SK-N-SH treated with all-trans-retinoic acid at 6 μM for 48 hours (cell line): ENCODE measurements around the gene RTL1.

ENCODE experiments used
- ATAC-seq: fragments of 200-7000 bp; cut with Tn5 transposase; 3 replicates; pipeline ENCODE4 v1.9.1; 2020; ENCODE audit warnings: mild to moderate bottlenecking, moderate library complexity
- ARNTL ChIP-seq: fragments of 450-650 bp; formaldehyde crosslinking; IDR thresholded peaks from 2 replicates; pipeline ENCODE4 v1.5.0; 2020; ENCODE audit warnings: low read depth, mild to moderate bottlenecking, moderate library complexity, borderline replicate concordance
- BACH2 ChIP-seq: fragments of 250-450 bp; sonication (Bioruptor Pico); IDR thresholded peaks from 2 replicates; pipeline ENCODE4 v1.9.0; 2021; ENCODE audit warnings: mild to moderate bottlenecking, borderline replicate concordance
- CSDC2 ChIP-seq: fragments of 250-450 bp; sonication (Bioruptor Pico); IDR thresholded peaks from 2 replicates; pipeline ENCODE4 v1.5.0; 2020; ENCODE audit warnings: mild to moderate bottlenecking, moderate library complexity
- ESRRG ChIP-seq: fragments of 250-450 bp; sonication (Bioruptor Pico); IDR thresholded peaks from 2 replicates; pipeline ENCODE4 v1.6.1; 2021; ENCODE audit warnings: mild to moderate bottlenecking
- GLIS3 ChIP-seq: fragments of 250-450 bp; sonication (Bioruptor Pico); IDR thresholded peaks from 2 replicates; pipeline ENCODE4 v1.5.0; 2020; ENCODE audit warnings: mild to moderate bottlenecking, moderate library complexity
- ISL1 ChIP-seq: fragments of 250-450 bp; sonication (Bioruptor Pico); IDR thresholded peaks from 2 replicates; pipeline ENCODE4 v2.1.2; 2022; ENCODE audit warnings: mild to moderate bottlenecking, moderate library complexity
- OSR1 ChIP-seq: fragments of 250-450 bp; sonication (Bioruptor Pico); IDR thresholded peaks from 2 replicates; pipeline ENCODE4 v1.8.0; 2022; ENCODE audit warnings: moderate library complexity, mild to moderate bottlenecking, inconsistent platforms
- PATZ1 ChIP-seq: fragments of 250-450 bp; sonication (Bioruptor Pico); IDR thresholded peaks from 2 replicates; pipeline ENCODE4 v1.8.0; 2020; ENCODE audit warnings: mild to moderate bottlenecking, moderate library complexity, borderline replicate concordance
- POU6F1 ChIP-seq: fragments of 250-450 bp; sonication (Bioruptor Pico); IDR thresholded peaks from 2 replicates; pipeline ENCODE4 v1.8.0; 2021; ENCODE audit warnings: low read depth, mild to moderate bottlenecking, moderate library complexity, borderline replicate concordance
- PPARA ChIP-seq: fragments of 250-450 bp; sonication (Bioruptor Pico); IDR thresholded peaks from 2 replicates; pipeline ENCODE4 v1.5.0; 2020; ENCODE audit warnings: mild to moderate bottlenecking, borderline replicate concordance
- RARB ChIP-seq: fragments of 250-450 bp; sonication (Bioruptor Pico); IDR thresholded peaks from 2 replicates; pipeline ENCODE4 v1.8.0; 2021; ENCODE audit warnings: mild to moderate bottlenecking, moderate library complexity
- SNAI2 ChIP-seq: fragments of 250-450 bp; sonication (Bioruptor Pico); IDR thresholded peaks from 2 replicates; pipeline ENCODE4 v1.5.0; 2020; ENCODE audit warnings: mild to moderate bottlenecking, moderate library complexity
- TCF4 ChIP-seq: fragments of 250-450 bp; sonication (Bioruptor Pico); IDR thresholded peaks from 2 replicates; pipeline ENCODE4 v1.8.0; 2021; ENCODE audit warnings: mild to moderate bottlenecking, moderate library complexity, borderline replicate concordance
- TOX ChIP-seq: fragments of 250-450 bp; sonication (Bioruptor Pico); IDR thresholded peaks from 2 replicates; pipeline ENCODE4 v1.8.0; 2021; ENCODE audit warnings: mild to moderate bottlenecking, moderate library complexity, borderline replicate concordance
- ZC3H10 ChIP-seq: fragments of 250-450 bp; sonication (Bioruptor Pico); IDR thresholded peaks from 2 replicates; pipeline ENCODE4 v1.5.1; 2021; ENCODE audit warnings: mild to moderate bottlenecking, moderate library complexity
- ZFP3 ChIP-seq: fragments of 250-450 bp; sonication (Bioruptor Pico); IDR thresholded peaks from 2 replicates; pipeline ENCODE4 v1.5.0; 2020; ENCODE audit warnings: mild to moderate bottlenecking, moderate library complexity
- ZFP30 ChIP-seq: fragments of 450-650 bp; formaldehyde crosslinking; IDR thresholded peaks from 2 replicates; pipeline ENCODE4 v1.5.0; 2022; ENCODE audit warnings: mild to moderate bottlenecking, moderate library complexity
- ZNF70 ChIP-seq: fragments of 450-650 bp; formaldehyde crosslinking; IDR thresholded peaks from 2 replicates; pipeline ENCODE4 v1.5.0; 2020; ENCODE audit warnings: mild to moderate bottlenecking, moderate library complexity
- TF ChIP-seq, protein P1 (sequence below): fragments of 250-450 bp; sonication (Bioruptor Pico); IDR thresholded peaks from 2 replicates; pipeline ENCODE4 v1.5.0; 2020; ENCODE audit warnings: mild to moderate bottlenecking, moderate library complexity
- TF ChIP-seq, protein P2 (sequence below): fragments of 250-450 bp; sonication (Bioruptor Pico); IDR thresholded peaks from 2 replicates; pipeline ENCODE4 v1.5.1; 2021; ENCODE audit warnings: mild to moderate bottlenecking, moderate library complexity
- TF ChIP-seq, protein P3 (sequence below): fragments of 250-450 bp; sonication (Bioruptor Pico); IDR thresholded peaks from 2 replicates; pipeline ENCODE4 v1.5.1; 2020; ENCODE audit warnings: low read depth, mild to moderate bottlenecking, moderate library complexity

The RTL1 gene

DNA sequence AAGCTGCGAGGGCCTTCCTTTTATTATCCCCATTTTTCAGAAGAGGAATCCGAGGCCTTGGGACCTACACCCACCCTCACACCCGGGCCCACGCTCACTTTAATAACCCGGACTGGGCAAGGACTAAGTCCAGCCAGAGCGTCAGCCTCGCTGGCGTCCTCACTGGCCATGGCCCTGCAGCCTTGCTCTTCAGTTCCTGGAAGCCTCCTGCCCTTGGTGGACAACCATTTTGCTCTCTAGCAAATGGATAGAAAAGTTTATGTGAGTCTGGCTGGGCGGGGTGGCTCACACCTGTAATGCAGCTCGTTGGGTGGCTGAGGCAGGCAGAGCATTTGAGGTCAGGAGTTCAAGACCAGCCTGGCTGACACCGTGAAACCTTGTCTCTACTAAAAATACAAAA is 9.8 kb downstream of the RTL1 start:
- no peak for ATAC-seq
- no peak for TF ChIP-seq OSR1 (CRISPR knock-in tag)
- TF ChIP-seq ESRRG (CRISPR knock-in tag), result no peak
- no peak for TF ChIP-seq ZC3H10 (CRISPR knock-in tag)
- no peak for TF ChIP-seq POU6F1
- TF ChIP-seq CSDC2 (CRISPR knock-in tag), result no peak

DNA sequence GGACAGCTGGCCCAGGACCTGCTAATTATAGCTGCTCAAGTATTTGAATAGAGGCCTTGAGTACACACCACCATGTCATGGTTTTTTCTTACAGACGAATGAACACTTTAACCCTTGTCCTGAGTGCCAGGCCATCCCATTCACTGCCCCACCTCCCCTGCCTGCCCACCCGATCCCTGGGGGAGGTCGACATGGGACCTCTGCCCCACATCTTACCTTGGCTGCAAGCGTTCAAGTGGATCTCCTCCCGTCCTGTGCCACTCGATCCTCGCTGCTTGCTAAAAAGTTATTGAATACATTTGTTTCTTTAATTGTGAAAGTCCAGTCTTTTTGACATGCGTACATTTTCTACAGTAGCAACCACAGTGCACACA is 10.3 kb downstream of the RTL1 start:
- TF ChIP-seq, protein P1, sequence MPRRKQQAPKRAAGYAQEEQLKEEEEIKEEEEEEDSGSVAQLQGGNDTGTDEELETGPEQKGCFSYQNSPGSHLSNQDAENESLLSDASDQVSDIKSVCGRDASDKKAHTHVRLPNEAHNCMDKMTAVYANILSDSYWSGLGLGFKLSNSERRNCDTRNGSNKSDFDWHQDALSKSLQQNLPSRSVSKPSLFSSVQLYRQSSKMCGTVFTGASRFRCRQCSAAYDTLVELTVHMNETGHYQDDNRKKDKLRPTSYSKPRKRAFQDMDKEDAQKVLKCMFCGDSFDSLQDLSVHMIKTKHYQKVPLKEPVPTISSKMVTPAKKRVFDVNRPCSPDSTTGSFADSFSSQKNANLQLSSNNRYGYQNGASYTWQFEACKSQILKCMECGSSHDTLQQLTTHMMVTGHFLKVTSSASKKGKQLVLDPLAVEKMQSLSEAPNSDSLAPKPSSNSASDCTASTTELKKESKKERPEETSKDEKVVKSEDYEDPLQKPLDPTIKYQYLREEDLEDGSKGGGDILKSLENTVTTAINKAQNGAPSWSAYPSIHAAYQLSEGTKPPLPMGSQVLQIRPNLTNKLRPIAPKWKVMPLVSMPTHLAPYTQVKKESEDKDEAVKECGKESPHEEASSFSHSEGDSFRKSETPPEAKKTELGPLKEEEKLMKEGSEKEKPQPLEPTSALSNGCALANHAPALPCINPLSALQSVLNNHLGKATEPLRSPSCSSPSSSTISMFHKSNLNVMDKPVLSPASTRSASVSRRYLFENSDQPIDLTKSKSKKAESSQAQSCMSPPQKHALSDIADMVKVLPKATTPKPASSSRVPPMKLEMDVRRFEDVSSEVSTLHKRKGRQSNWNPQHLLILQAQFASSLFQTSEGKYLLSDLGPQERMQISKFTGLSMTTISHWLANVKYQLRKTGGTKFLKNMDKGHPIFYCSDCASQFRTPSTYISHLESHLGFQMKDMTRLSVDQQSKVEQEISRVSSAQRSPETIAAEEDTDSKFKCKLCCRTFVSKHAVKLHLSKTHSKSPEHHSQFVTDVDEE (CRISPR knock-in tag), result no peak
- TF ChIP-seq ISL1 (CRISPR knock-in tag) (no peak), PATZ1 (CRISPR knock-in tag) (no peak), TOX (CRISPR knock-in tag) (no peak), RARB (no peak), ZNF70 (CRISPR knock-in tag) (no peak), POU6F1 (no peak), TCF4 (CRISPR knock-in tag) (no peak), CSDC2 (CRISPR knock-in tag) (no peak), OSR1 (CRISPR knock-in tag) (no peak), BACH2 (CRISPR knock-in tag) (no peak)
- TF ChIP-seq, protein P2, sequence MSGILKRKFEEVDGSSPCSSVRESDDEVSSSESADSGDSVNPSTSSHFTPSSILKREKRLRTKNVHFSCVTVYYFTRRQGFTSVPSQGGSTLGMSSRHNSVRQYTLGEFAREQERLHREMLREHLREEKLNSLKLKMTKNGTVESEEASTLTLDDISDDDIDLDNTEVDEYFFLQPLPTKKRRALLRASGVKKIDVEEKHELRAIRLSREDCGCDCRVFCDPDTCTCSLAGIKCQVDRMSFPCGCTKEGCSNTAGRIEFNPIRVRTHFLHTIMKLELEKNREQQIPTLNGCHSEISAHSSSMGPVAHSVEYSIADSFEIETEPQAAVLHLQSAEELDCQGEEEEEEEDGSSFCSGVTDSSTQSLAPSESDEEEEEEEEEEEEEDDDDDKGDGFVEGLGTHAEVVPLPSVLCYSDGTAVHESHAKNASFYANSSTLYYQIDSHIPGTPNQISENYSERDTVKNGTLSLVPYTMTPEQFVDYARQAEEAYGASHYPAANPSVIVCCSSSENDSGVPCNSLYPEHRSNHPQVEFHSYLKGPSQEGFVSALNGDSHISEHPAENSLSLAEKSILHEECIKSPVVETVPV, result no peak
- TF ChIP-seq, protein P3, sequence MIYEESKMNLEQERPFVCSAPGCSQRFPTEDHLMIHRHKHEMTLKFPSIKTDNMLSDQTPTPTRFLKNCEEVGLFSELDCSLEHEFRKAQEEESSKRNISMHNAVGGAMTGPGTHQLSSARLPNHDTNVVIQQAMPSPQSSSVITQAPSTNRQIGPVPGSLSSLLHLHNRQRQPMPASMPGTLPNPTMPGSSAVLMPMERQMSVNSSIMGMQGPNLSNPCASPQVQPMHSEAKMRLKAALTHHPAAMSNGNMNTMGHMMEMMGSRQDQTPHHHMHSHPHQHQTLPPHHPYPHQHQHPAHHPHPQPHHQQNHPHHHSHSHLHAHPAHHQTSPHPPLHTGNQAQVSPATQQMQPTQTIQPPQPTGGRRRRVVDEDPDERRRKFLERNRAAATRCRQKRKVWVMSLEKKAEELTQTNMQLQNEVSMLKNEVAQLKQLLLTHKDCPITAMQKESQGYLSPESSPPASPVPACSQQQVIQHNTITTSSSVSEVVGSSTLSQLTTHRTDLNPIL (CRISPR knock-in tag), result no peak
- ATAC-seq, result no peak

GRCh38 chr14:100892496-100893227 is 10.9 kb downstream of the RTL1 start:
- ATAC-seq, result no peak
- TF ChIP-seq ISL1 (CRISPR knock-in tag) (no peak), GLIS3 (CRISPR knock-in tag) (no peak), TOX (CRISPR knock-in tag) (no peak), ARNTL (CRISPR knock-in tag) (no peak), ZC3H10 (CRISPR knock-in tag) (no peak), CSDC2 (CRISPR knock-in tag) (no peak), PPARA (no peak), ZFP30 (CRISPR knock-in tag) (no peak), SNAI2 (CRISPR knock-in tag) (no peak), ZNF70 (CRISPR knock-in tag) (no peak), ZFP3 (CRISPR knock-in tag) (no peak), TCF4 (CRISPR knock-in tag) (no peak)
- TF ChIP-seq, protein P2, result no peak
